ENCODE measurements around the gene COMMD4.
"Not testable (repeated sequence)": the region's sequence is repeated elsewhere in the genome, so short reads cannot be mapped to it uniquely, and the experiment has no call there.

COMMD4 gene

GRCh38 chr15:75371486-75371885, 35.6 kb downstream of the COMMD4 start:
- Histone ChIP-seq H3K79me2 (ENCODE audit: insufficient read depth, low read length) (no peaks in the 10 kb centered on the region), H4K20me1 (ENCODE audit: low read depth, low read length) (no peaks in the 10 kb centered on the region), H3K9ac (ENCODE audit: low read length) (no peak overlapping the region), H3F3A (ENCODE audit: insufficient read depth) (peaks cover 28% of the 10 kb centered on the region), H3K9me2 (replicated peaks; ENCODE audit: insufficient read depth, low read length) (no peaks in the 10 kb centered on the region), H3K36me3 (ENCODE audit: low read length) (peaks cover 11% of the 10 kb centered on the region; the same call in 1 of the 2 replicates), H3K27ac (ENCODE audit: low read depth, low read length) (no peak overlapping the region), H3K4me3 (ENCODE audit: insufficient read depth, low read length, poor library complexity, severe bottlenecking) (no peak overlapping the region), H3K9me3 (ENCODE audit: insufficient read depth, low read length) (no peaks in the 10 kb centered on the region), H2AFZ (ENCODE audit: low read depth, low read length, severe bottlenecking) (no peak overlapping the region), H3K27me3 (ENCODE audit: low read length) (no peaks in the 10 kb centered on the region), H3K4me2 (ENCODE audit: low read depth, low read length, poor library complexity, severe bottlenecking) (no peak overlapping the region)
- TF ChIP-seq, protein P1, sequence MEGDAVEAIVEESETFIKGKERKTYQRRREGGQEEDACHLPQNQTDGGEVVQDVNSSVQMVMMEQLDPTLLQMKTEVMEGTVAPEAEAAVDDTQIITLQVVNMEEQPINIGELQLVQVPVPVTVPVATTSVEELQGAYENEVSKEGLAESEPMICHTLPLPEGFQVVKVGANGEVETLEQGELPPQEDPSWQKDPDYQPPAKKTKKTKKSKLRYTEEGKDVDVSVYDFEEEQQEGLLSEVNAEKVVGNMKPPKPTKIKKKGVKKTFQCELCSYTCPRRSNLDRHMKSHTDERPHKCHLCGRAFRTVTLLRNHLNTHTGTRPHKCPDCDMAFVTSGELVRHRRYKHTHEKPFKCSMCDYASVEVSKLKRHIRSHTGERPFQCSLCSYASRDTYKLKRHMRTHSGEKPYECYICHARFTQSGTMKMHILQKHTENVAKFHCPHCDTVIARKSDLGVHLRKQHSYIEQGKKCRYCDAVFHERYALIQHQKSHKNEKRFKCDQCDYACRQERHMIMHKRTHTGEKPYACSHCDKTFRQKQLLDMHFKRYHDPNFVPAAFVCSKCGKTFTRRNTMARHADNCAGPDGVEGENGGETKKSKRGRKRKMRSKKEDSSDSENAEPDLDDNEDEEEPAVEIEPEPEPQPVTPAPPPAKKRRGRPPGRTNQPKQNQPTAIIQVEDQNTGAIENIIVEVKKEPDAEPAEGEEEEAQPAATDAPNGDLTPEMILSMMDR (IDR thresholded peaks at IDR 0.05; ENCODE audit: insufficient read depth, low read length, poor library complexity, severe bottlenecking): no peak
- no peak for TF ChIP-seq EZH2phosphoT487 (conservative IDR thresholded peaks at IDR 0.05; ENCODE audit: low read length)

DNA sequence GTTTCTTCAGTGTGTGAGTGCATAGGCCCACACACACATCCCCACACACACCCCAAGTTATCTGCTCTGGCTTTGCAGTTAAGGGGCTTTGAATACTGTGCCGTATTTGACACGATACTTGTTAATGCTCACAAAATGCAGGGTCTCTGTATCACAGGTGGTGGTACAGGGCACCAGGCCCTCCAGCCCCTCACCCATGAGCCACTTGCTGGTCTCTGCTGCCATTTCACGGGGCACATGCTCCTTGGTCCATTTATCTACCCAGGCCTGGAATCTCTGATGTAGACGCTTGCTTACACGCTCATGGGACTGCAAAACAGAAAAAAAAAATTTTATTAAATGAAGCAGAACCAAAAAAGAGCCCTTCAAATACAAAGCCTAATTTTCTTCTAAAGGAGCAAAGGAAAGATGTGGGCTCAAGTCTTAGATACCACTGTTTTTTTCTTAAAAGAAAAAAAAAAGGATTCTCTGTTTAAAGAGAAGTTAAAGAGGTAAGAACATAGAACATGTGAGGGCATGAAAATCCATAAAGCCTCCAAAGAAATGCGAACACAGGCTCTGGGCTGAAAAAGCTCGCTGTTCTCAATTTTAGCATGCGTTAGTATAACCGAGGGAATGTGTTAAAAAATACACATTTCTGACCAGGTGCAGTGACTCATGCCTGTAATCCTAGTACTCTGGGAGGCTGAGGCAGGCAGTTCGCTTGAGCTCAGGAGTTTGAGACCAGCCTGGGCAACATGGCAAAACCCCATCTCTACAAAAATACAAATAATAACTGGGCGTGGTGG, 36.2 kb downstream of the COMMD4 start:
- no peak overlapping the region for H3K4me2 ChIP-seq (ENCODE audit: low read depth, low read length, poor library complexity, severe bottlenecking)
- no peaks in the 10 kb centered on the region for H3K79me2 ChIP-seq (ENCODE audit: insufficient read depth, low read length)
- H3K27me3 ChIP-seq (ENCODE audit: low read length): no peaks in the 10 kb centered on the region
- peaks cover 28% of the 10 kb centered on the region for H3F3A ChIP-seq (ENCODE audit: insufficient read depth)
- peaks cover 11% of the 10 kb centered on the region; the same call in 1 of the 2 replicates for H3K36me3 ChIP-seq (ENCODE audit: low read length)
- no peak for TF ChIP-seq EZH2phosphoT487 (conservative IDR thresholded peaks at IDR 0.05; ENCODE audit: low read length)
- TF ChIP-seq, protein P1 (IDR thresholded peaks at IDR 0.05; ENCODE audit: insufficient read depth, low read length, poor library complexity, severe bottlenecking): no peak
- H3K4me3 ChIP-seq (ENCODE audit: insufficient read depth, low read length, poor library complexity, severe bottlenecking): no peak overlapping the region
- no peaks in the 10 kb centered on the region for H3K9me2 ChIP-seq (replicated peaks; ENCODE audit: insufficient read depth, low read length)
- H3K27ac ChIP-seq (ENCODE audit: low read depth, low read length): no peak overlapping the region
- H3K9ac ChIP-seq (ENCODE audit: low read length): no peak overlapping the region
- no peaks in the 10 kb centered on the region for H4K20me1 ChIP-seq (ENCODE audit: low read depth, low read length)
- no peaks in the 10 kb centered on the region for H3K9me3 ChIP-seq (ENCODE audit: insufficient read depth, low read length)
- H2AFZ ChIP-seq (ENCODE audit: low read depth, low read length, severe bottlenecking): no peak overlapping the region

GRCh38 chr15:75380773-75381172, 44.9 kb downstream of the COMMD4 start:
- TF ChIP-seq EZH2phosphoT487 (conservative IDR thresholded peaks at IDR 0.05; ENCODE audit: low read length): no peak
- TF ChIP-seq, protein P1 (IDR thresholded peaks at IDR 0.05; ENCODE audit: insufficient read depth, low read length, poor library complexity, severe bottlenecking): no peak

DNA sequence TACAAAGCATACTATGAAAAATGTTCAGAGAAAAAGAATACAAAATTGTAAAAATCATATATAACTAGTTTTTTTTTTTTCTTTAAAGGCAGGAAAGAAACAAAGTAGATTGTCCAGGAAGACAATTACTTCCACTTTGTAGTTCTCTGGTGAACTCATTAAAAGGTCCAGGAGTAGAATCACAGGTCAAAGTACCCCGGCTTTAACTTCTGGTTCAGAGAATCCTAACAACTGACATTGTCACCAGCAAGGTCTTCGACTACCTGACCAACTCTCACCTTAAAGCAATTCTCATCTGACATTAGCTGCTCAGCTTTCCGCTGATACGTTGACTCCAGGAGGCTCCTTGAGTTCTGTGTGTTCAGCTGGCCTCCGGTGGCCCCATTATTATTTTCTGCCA, 48.1 kb downstream of the COMMD4 start:
- H3K9me2 ChIP-seq (replicated peaks; ENCODE audit: insufficient read depth, low read length): not testable (repeated sequence)

More at GRCh38 chr15:75380773-75381172, 44.9 kb downstream of the COMMD4 start:
- no peaks in the 10 kb centered on the region for H3K79me2 ChIP-seq (ENCODE audit: insufficient read depth, low read length)
- no peaks in the 10 kb centered on the region for H3K9me2 ChIP-seq (replicated peaks; ENCODE audit: insufficient read depth, low read length)
- H3K9ac ChIP-seq (ENCODE audit: low read length): no peak overlapping the region
- no peak overlapping the region for H3K4me2 ChIP-seq (ENCODE audit: low read depth, low read length, poor library complexity, severe bottlenecking)
- no peaks in the 10 kb centered on the region for H3F3A ChIP-seq (ENCODE audit: insufficient read depth)
- no peak overlapping the region for H3K4me3 ChIP-seq (ENCODE audit: insufficient read depth, low read length, poor library complexity, severe bottlenecking)
- no peak overlapping the region for H2AFZ ChIP-seq (ENCODE audit: low read depth, low read length, severe bottlenecking)
- H3K9me3 ChIP-seq (ENCODE audit: insufficient read depth, low read length): no peaks in the 10 kb centered on the region
- no peaks in the 10 kb centered on the region for H4K20me1 ChIP-seq (ENCODE audit: low read depth, low read length)
- H3K36me3 ChIP-seq (ENCODE audit: low read length): peaks cover 25% of the 10 kb centered on the region; the same call in 1 of the 2 replicates
- no peak overlapping the region for H3K27ac ChIP-seq (ENCODE audit: low read depth, low read length)
- no peaks in the 10 kb centered on the region for H3K27me3 ChIP-seq (ENCODE audit: low read length)

More for the DNA sequence above, 48.1 kb downstream of the COMMD4 start:
- H3K27me3 ChIP-seq (ENCODE audit: low read length); H3F3A ChIP-seq (ENCODE audit: insufficient read depth); H3K4me2 ChIP-seq (ENCODE audit: low read depth, low read length, poor library complexity, severe bottlenecking); H4K20me1 ChIP-seq (ENCODE audit: low read depth, low read length); H3K4me3 ChIP-seq (ENCODE audit: insufficient read depth, low read length, poor library complexity, severe bottlenecking); H3K27ac ChIP-seq (ENCODE audit: low read depth, low read length); H3K79me2 ChIP-seq (ENCODE audit: insufficient read depth, low read length); H2AFZ ChIP-seq (ENCODE audit: low read depth, low read length, severe bottlenecking); H3K9ac ChIP-seq (ENCODE audit: low read length); H3K9me3 ChIP-seq (ENCODE audit: insufficient read depth, low read length): not testable (repeated sequence)
- H3K36me3 ChIP-seq (ENCODE audit: low read length): peaks cover 27% of the 10 kb centered on the region; the same call in 1 of the 2 replicates
